Measurements from ENCODE around the gene ABI3BP.

ABI3BP gene

DNA sequence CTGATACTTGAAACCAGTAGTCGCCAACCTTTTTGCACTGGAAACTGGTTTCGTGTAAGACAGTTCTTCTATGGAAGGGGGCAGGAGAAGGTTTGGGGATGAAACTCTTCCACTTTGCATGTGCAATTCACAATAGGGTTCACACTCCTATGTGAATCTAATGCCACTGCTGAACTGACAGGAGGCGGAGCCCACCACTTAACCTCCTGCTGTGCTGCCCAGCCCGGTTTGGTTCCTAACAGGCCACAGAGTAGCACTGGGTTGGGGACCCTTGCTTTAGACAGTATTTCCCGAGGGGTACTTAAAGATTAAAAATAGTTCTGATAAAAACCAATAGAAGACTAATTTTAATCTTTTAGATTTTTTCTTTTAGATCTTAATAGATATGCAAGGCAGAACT, 272.8 kb downstream of the ABI3BP start:
- DNase-seq (ENCODE audit: low spot score) = no peak

DNA sequence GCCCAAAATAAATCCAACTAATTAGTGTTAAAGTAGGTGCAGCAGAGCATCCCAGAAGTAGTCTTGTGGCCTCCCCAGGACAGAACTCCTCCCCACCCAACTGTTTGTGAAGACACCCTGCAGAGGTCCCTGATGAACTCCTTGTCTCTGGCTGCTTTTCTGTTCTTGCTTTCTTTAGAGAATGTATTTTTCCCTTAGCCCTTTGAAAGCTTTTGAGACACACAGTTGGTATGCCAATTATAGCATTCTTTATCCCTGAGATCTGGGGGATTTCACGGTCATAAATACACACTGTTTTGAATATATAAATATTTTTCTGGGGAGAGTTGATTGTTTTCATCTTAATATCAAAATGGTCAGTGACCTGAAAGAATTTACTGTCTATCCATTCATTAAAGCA, 274.1 kb downstream of the ABI3BP start:
- no peak for DNase-seq (ENCODE audit: low spot score)

DNA sequence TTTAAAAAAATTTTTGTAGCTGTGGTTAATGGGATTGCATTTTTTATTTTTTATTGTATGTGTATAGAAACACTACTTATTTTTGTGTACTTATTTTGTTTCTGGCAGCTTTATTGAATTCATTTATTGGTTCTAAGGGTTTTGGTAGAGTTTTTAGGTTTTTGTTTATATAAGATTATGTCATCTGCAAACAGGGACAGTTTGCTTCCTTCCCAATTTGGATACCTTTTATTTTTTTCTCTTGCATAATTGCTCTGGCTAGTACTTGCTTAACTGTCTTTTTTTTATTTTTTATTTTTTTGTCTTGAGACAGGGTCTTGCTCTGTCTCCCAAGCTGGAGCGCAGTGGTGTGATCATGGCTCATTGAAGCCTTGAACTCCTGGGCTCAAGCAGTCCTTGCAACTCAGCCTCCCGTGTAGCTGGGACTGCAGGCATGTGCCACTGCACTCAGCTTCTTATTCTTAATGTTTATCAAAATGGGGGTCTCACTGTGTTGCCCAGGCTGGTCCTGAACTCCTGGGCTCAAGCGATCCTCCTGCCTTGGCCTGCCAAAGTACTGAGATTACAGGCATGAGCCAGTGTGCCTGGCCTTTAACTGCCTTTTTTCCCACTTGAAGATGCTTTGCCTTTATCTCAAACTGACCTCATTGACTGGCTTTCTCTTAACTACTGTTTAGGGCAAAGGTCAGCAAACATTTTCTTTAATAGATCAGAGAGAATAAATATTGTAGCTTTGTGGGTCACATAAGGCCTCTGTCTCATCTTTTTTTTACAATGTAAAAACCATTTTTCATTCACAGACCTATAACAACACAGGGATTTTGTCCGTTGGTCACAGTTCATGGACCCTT, 275.4 kb downstream of the ABI3BP start:
- DNase-seq (ENCODE audit: low spot score) = no peak

DNA sequence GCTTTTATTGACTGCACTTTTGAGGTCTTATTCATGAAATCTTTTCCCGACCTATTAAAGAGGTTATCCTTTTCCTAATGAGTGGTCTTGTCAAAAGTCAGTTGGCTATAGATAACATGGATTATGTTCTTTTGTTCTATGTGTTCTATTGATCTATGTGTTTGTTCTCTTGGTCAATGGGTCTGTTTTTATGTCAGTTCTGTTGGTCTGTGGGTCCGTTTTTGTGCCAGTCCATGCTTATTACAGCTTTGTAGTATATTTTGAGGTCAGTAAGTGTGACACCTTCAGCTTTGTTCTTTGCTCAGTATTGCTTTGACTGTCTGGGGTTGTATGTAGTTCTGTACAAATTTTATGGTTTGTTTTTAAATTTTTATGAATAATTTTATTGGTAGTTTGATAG, 276.2 kb downstream of the ABI3BP start:
- no peak for DNase-seq (ENCODE audit: low spot score)

DNA sequence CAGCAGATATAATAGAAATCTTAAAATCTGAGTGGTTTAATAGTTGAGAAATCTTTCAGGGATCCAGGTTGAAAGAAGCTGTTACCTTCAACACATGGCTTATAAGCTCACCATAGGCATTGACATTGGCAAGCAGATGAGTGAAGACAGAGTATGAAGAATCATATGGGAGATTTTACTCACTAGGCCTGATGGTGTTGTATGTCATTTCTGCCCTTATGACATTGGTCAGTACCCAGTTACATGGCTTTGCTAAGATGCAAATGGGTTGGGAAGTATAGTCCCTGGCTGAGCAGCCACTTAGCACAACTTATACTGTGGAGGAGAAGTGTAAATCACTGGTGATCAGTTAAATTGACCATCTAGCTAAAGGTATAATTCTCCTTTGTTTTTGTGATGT, 278.0 kb downstream of the ABI3BP start:
- DNase-seq (ENCODE audit: low spot score) = no peak

DNA sequence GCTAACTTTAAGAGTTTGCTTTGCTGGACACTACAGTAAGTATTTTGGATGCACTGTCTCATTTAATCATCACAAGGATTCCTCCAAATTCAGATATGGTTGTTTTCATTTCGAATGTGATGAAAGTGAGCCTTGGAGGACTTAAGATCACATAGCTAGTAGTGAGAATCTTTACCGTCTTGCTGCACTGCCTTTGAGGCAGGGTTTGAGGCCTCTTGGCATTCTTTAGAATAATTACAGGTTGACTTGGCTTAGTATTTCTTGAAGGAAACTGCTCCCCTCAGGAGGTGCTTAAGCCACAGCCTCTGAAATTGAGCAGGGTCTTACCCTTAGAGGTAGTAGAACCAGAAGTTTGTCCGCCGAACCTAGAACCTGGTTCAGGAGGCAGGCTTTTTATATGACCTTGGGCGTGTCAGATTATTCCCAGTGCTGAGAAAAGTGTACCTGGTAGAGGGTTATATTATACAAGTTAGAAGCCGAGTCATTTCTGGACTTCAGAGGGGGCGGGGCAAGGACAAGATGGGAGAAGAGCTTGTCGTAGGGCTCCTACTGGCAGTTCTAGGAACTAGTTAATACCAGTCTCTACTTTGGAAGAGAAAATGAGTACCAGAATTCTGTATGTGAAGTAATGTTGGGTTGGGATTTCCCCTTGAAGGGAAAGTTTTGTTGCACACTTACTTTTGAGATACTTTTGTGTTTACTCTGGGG, 282.8 kb downstream of the ABI3BP start:
- peak; percentile 62 for DNase-seq (ENCODE audit: low spot score)

DNA sequence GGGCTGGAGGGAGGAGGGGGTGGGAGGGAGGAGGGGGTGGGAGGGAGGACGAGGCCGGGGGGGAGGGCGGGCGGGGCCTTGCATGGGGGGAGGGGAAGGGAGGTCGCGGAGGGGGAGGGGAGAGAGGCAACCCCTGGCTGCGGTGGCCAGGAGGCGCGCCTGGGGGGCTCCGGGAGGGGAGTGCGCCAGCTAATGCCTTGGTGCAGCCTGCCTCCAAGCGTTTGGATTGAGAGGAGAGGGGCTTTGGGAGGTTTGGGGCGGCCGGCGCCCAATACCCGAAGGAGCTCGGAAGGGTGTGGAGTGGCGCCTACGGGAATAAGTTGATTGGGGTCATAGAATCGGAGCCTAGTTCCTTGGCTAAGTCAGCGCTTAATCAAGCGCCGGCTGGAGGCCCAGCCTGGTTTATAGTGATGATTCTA, 283.4 kb downstream of the ABI3BP start:
- DNase-seq (ENCODE audit: low spot score) = no peak

DNA sequence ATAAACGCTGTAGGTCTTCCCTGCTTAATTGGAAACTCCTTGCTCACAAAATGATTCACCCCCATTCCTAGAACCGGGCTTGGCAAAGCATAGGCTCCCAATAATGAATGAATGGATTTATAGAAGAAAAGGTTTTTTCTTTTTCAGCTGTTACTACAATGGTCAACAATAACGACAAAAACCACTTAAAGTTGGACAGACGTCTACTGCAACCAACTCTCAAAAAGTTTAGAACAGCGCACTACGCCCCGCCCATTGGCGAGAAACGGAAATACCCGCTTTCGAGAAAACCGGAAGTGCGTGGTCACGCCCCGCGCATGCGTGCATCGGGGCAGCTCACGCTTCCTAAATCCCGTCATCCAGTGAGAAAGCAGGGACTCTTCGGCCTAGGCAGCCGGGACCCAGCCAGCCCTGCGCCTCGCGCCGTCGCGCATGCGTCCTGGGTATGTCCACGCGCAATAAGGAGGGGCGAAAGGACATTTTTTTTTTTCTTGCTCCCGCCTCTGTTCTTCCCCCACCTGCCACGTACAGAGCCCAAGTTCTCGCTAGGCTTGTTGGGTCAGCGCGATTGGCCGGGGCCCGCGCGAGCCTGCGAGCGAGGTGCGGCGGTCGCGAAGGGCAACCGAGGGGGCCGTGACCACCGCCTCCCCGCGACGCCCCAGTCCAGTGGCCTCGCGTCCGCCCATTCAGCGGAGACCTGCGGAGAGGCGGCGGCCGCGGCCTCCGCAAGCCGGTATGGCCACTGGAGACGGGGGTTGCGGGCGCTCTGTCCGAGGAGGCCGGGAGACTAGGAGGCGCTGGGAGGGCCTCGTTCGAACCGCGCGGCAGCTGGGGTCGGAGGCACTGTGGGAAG, 284.0 kb downstream of the ABI3BP start, which contains the start of gene TFG:
Gene TFG (plus strand): TSS at position 506 of the 853 bp plus-strand sequence. CDS start 4,192 bp downstream, outside the sequence.
- peak; percentile 99 for DNase-seq (ENCODE audit: low spot score)

DNA sequence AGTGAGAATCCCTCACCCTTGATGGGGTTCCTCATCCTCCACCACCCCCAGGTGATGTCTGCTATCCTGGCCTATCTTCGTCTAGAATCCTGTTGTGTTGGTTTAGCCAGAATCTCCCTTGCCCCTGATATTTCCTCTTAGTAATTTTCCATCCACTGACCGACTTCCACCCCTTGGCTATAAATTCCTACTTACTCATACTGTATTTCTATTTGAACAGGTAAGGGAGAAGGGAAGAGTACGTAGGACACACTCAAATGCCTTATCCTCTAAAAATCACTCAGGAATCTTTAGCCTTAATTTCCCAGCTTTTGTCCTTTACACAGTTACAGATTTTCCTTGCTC, 284.6 kb downstream of the ABI3BP start:
- no peak for DNase-seq (ENCODE audit: low spot score)

DNA sequence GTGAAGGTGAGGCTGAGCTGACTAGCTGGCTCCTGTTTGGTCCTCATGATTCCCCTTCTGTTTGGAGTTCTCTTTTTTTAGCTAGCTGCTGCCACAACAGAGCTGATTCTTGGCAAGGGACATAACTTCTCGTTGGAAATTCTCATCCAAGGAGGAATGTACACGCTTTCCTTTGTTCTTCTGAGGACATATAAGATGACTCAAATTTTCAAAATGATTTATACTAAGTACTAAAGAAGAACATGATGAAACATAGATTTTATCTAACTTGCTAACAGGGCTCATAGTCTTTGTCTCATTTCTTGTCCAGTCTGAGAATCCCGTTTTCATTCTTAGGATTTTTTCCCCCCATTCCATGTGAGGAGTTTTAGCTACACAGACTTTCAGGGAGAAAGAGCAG, 286.9 kb downstream of the ABI3BP start:
- DNase-seq (ENCODE audit: low spot score) = no peak

DNA sequence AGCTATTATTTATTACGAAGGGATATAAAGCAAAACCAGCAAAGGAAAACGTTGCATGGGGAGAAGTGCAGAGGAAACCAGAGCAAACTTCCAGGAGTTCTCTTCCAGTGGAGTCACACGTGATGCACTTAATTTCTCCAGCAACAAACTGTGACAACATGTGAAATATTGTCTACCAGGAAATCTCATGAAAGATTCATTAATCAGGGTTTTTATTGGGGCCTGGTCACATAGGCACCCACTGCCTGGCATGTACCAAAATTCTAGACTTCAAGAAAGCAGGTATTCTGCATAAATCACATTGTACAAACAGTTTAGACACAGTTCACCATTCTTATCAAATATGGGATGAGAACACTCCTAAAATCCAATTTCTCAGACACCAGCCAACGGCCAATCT, 289.4 kb downstream of the ABI3BP start:
- no peak for DNase-seq (ENCODE audit: low spot score)

DNA sequence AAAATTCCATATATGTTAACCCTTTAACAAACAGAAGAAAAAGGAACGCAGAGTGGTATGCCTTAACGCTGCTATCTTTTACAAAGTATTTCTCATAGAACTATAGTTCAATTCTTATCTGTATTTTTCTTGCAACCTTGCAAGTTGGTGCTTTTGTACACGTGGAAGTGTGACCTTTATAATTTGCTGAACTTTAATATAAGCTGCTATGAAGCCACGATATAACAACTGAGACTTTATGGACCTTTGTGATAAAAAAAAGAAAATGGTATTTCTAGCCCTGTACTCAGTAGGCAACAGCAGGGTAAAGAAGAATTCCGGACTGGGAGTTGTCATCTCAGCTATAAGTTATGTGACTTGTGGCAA, 290.3 kb downstream of the ABI3BP start:
- no peak for DNase-seq (ENCODE audit: low spot score)

DNA sequence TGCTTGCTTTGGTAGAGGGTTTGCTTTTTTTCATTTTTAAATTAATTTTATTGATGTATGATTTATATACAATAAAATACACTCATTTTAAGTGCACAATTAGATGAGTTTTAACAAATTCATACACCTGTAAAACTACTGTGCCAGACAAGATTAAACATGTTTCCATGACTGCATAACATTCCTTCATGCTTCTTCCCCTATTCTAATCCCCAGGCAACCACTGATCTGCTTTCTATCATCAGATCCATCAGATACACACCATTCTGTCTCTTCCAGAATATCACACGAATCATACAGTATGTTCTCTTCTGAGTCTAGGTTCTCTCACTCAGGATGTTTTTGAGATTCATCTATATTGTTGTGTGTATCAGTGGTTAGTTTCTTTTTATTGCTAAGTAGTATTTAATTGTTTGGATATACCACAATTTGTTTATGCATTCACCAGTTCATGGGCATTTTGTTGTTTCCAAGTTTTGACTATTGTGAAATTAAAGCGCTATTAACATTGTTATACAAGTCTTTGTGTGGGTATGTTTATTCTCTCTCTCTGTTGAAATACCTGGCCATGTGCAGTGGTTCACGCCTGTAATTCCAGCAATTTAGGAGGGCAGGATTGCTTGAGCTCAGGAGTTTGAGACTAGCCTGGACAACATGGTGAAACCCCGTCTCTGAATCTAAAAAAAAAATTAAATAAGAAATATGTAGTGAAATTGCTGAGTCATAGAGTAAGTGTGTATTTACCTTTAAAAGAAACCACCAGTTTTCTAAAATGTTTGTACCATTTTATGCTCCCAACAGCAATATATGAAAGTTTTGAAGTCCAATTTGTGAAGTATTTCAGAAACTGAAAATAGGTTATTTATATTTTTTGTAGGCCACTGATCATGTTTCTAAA, 290.9 kb downstream of the ABI3BP start:
- no peak for DNase-seq (ENCODE audit: low spot score)

DNA sequence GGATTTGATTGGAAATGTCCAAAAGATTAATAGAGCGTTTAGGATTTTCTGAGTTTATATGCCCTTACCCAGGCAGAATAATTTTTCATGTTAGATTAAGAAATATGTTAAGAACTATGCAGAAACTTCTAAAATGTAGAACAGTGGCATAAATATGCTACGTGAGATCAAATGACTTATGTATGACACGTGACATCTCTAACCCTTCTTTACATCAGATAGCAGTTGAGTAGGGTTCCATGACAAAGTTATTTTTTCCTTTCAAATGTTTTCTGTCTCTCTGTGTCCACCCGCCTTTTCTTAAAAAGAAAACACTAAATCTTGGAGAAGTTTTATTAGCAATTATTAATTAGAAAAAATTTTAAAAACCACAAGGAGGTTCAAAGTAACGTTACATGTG, 292.5 kb downstream of the ABI3BP start:
- no peak for DNase-seq (ENCODE audit: low spot score)
